Endothelial cell of umbilical vein (primary cell): ENCODE results near the gene KCNQ2.

Experiments
- CTCF ChIP-seq, 2 donors: IDR thresholded peaks; 1 replicate in 1 of 2; 2 replicates in 1 of 2; pipeline ENCODE4 v1.5.1; 2011; ENCODE audit warnings: low read length in 2 of 2, mild to moderate bottlenecking in 2 of 2, moderate library complexity in 2 of 2, control low read depth in 1 of 2, inconsistent platforms in 1 of 2, low read depth in 1 of 2; ENCODE audit not compliant: insufficient read depth in 1 of 2; ENCODE audit errors: extremely low read depth in 1 of 2
- EZH2 ChIP-seq: IDR thresholded peaks from 2 replicates; pipeline ENCODE4 v1.6.1; 2012; ENCODE audit warnings: borderline replicate concordance, low read depth, mild to moderate bottlenecking, moderate library complexity, low read length, inconsistent platforms; ENCODE audit not compliant: severe bottlenecking
- JUN ChIP-seq: IDR thresholded peaks from 2 replicates; pipeline ENCODE4 v1.6.1; 2011; ENCODE audit warnings: borderline replicate concordance, low read depth; ENCODE audit not compliant: insufficient read length, insufficient read depth
- MYC ChIP-seq: IDR thresholded peaks from one replicate; pipeline ENCODE4 v1.6.1; 2011; ENCODE audit warnings: mild to moderate bottlenecking, low read depth, low read length
- POLR2A ChIP-seq: IDR thresholded peaks from 2 replicates; pipeline ENCODE4 v1.6.1; 2012; ENCODE audit warnings: low read depth, mild to moderate bottlenecking, control low read depth, low read length
- POLR2AphosphoS5 ChIP-seq: IDR thresholded peaks from 2 replicates; pipeline ENCODE4 v1.6.1; 2012; ENCODE audit warnings: low read depth, mild to moderate bottlenecking, control low read depth, low read length, moderate library complexity; ENCODE audit not compliant: insufficient read depth

GRCh38 chr20:63468421-63468820 is 4.0 kb downstream of the KCNQ2 start:
- TF ChIP-seq CTCF (IDR thresholded peaks at IDR 0.05; ENCODE audit: extremely low read depth in 1 of 2, insufficient read depth in 1 of 2, low read depth in 1 of 2, low read length in 2 of 2) (no peak), POLR2A (no peak), POLR2AphosphoS5 (no peak), JUN (no peak), EZH2 (no peak), MYC (no peak)
